IMR-90 (cell line): Measurements from ENCODE around the gene TGFBRAP1.
"Not testable (repeated sequence)": the region's sequence is repeated elsewhere in the genome, so short reads cannot be mapped to it uniquely, and the experiment has no call there.

Experiments used
- CEBPB ChIP-seq: IDR thresholded peaks from 2 replicates; pipeline ENCODE4 v1.6.1; 2012; ENCODE audit warnings: low read depth, low read length, improper control_type of control experiment
- CTCF ChIP-seq: conservative IDR thresholded peaks from 2 replicates; pipeline ENCODE4 v1.5.1; 2012; ENCODE audit warnings: mild to moderate bottlenecking, low read depth, low read length, improper control_type of control experiment
- POLR2A ChIP-seq: IDR thresholded peaks from 2 replicates; pipeline ENCODE4 v1.6.1; 2012; ENCODE audit warnings: mild to moderate bottlenecking, low read depth, low read length
- RCOR1 ChIP-seq: IDR thresholded peaks from 2 replicates; pipeline ENCODE4 v1.6.1; 2012; ENCODE audit warnings: mild to moderate bottlenecking, low read length, improper control_type of control experiment; ENCODE audit not compliant: insufficient replicate concordance
- USF2 ChIP-seq: fragments of 150-350 bp; IDR thresholded peaks from 2 replicates; pipeline ENCODE4 v1.6.1; 2017; ENCODE audit warnings: mild to moderate bottlenecking, antibody characterized with exemption, low read length, low read depth

GRCh38 chr2:105251016-105251648 lies 78.4 kb downstream of the TGFBRAP1 start:
- not testable (repeated sequence) for TF ChIP-seq CTCF, POLR2A, USF2, RCOR1, CEBPB
